SH-SY5Y (cell line): ENCODE measurements around the gene C16orf74.

ENCODE experiments used
- GATA2 ChIP-seq: IDR thresholded peaks from 2 replicates; pipeline ENCODE4 v1.6.1; 2011; ENCODE audit warnings: mild to moderate bottlenecking, low read depth, low read length
- GATA3 ChIP-seq: IDR thresholded peaks from 2 replicates; pipeline ENCODE4 v1.6.1; 2011; ENCODE audit warnings: low read depth, mild to moderate bottlenecking, low read length, moderate library complexity

- TF ChIP-seq GATA3 (no peak), GATA2 (no peak)
Measured at GRCh38 chr16:85765767-85766166, 14.9 kb upstream of the C16orf74 start.
